OCI-LY1 (cell line): ENCODE results near the gene METTL3.
A peak's percentile ranks its signal among the peaks of the same experiment; 100 is the strongest.

ENCODE experiments used
- H2AFZ ChIP-seq: fragments of 200-600 bp; sonication (generic), shearing (Covaris generic); 2 replicates; pipeline ENCODE4 v1.6.0; 2014; ENCODE audit warnings: antibody characterized with exemption, mild to moderate bottlenecking, low read length
- H3F3A ChIP-seq: fragments of 200-600 bp; sonication (generic), shearing (Covaris generic); 2 replicates; pipeline ENCODE4 v1.6.0; 2014; ENCODE audit warnings: mild to moderate bottlenecking, antibody characterized with exemption, low read length, moderate library complexity; ENCODE audit not compliant: insufficient read depth
- H3K27ac ChIP-seq: fragments of 200-600 bp; sonication (generic); 2 replicates; pipeline ENCODE4 v1.5.1; 2014; ENCODE audit warnings: low read length, mixed run types, mild to moderate bottlenecking, low read depth; ENCODE audit not compliant: poor library complexity, severe bottlenecking
- H3K27me3 ChIP-seq: fragments of 200-600 bp; sonication (generic); 2 replicates; pipeline ENCODE4 v1.6.0; 2014; ENCODE audit warnings: antibody characterized with exemption, mild to moderate bottlenecking, low read length, moderate library complexity; ENCODE audit not compliant: insufficient read depth
- H3K36me3 ChIP-seq: fragments of 200-600 bp; sonication (generic); 2 replicates; pipeline ENCODE4 v1.6.1; 2014; ENCODE audit warnings: mild to moderate bottlenecking, antibody characterized with exemption, low read length, moderate library complexity, mixed read lengths; ENCODE audit not compliant: insufficient read depth
- H3K4me1 ChIP-seq: fragments of 200-600 bp; sonication (generic); 2 replicates; pipeline ENCODE4 v1.5.1; 2014; ENCODE audit warnings: mild to moderate bottlenecking, low read length, moderate library complexity; ENCODE audit not compliant: insufficient read depth, severe bottlenecking
- H3K4me2 ChIP-seq: fragments of 200-600 bp; sonication (generic), shearing (Covaris generic); 2 replicates; pipeline ENCODE4 v1.6.1; 2014; ENCODE audit warnings: low read length
- H3K4me3 ChIP-seq: fragments of 200-600 bp; sonication (generic); 2 replicates; pipeline ENCODE4 v1.5.1; 2014; ENCODE audit warnings: low read length, low read depth, mild to moderate bottlenecking, mixed read lengths; ENCODE audit not compliant: poor library complexity, severe bottlenecking
- H3K79me2 ChIP-seq: fragments of 200-600 bp; shearing (Covaris generic); 2 replicates; pipeline ENCODE4 v1.6.1; 2016; ENCODE audit warnings: mixed run types, low read length, mixed read lengths; ENCODE audit not compliant: insufficient read depth
- H3K9ac ChIP-seq: fragments of 200-600 bp; sonication (generic), shearing (Covaris generic); 2 replicates; pipeline ENCODE4 v1.6.1; 2014; ENCODE audit warnings: mild to moderate bottlenecking, low read length, mixed read lengths
- H3K9me2 ChIP-seq: fragments of 200-600 bp; sonication (generic), shearing (Covaris generic); 2 replicates; pipeline ENCODE4 v1.6.1; 2014; ENCODE audit warnings: low read depth, mild to moderate bottlenecking, low read length, mixed read lengths
- H3K9me3 ChIP-seq: fragments of 200-600 bp; shearing (Covaris generic); 2 replicates; pipeline ENCODE4 v1.6.1; 2014; ENCODE audit warnings: low read length, mixed read lengths
- H4K20me1 ChIP-seq: fragments of 200-600 bp; sonication (generic), shearing (Covaris generic); 2 replicates; pipeline ENCODE4 v1.6.0; 2016; ENCODE audit warnings: mild to moderate bottlenecking, low read length; ENCODE audit not compliant: insufficient read depth
- EZH2 ChIP-seq: fragments of 200-600 bp; sonication (generic), shearing (Covaris generic); IDR thresholded peaks from 2 replicates; pipeline ENCODE4 v1.8.0; 2017; ENCODE audit warnings: borderline replicate concordance, mixed run types, mild to moderate bottlenecking, antibody characterized with exemption, low read length, moderate library complexity, mixed read lengths
- TF ChIP-seq, protein P1 (sequence below): fragments of 200-600 bp; sonication (generic), shearing (Covaris generic); IDR thresholded peaks from 2 replicates; pipeline ENCODE4 v1.5.1; 2017; ENCODE audit warnings: mild to moderate bottlenecking, antibody characterized with exemption, low read length, moderate library complexity, mixed read lengths

The METTL3 gene

DNA sequence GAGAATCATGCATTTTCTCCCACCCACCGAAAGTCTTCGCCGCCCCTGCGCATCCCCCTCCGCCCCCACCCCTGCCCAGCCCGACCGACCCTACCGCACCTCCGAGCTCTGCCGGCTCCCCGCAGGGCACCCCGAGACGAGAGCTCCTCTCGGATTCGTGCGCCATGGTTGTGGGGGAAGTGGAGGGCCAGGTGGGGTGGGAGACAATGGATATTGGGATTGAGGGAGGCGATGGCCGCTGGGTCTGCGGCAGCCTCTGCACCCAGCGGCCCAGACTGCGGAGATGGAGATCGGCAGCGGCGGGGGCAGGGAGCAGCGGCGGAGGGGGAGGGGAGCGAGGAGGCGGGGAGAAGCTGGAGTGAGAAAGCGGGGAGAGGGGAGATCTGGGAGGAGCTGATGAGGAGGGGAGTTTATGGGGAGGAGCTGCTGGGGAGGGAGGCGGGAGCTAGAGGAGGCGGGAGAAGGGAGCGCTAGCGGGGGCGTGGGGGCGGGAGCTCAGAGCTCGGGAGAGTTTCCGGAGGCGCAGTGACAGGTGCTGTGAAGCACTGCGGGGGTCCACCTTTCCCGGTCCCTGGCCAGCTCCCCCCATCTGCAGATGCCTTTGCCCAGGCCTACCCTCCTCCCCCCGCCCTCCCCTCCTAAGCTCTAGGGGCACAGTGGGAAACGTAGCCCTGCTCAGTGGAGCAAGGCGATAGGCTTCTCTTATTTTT, 15.0 kb upstream of the METTL3 start, which contains the start of gene SALL2:
TSS of gene SALL2 (minus strand) at position 385 of the 710 bp plus-strand sequence. CDS start at position 166, 219 bp downstream.
- Histone ChIP-seq H3K36me3 (no peaks in the 10 kb centered on the region), H4K20me1 (no peaks in the 10 kb centered on the region), H3K9ac (peak within 1 kb of the TSS; percentile 11; the same call in 1 of the 2 replicates), H3K79me2 (no peaks in the 10 kb centered on the region), H2AFZ (no peak within 1 kb of the TSS), H3K4me1 (peaks cover 17% of the 10 kb centered on the region), H3F3A (no peaks in the 10 kb centered on the region), H3K9me2 (no peaks in the 10 kb centered on the region), H3K4me3 (peak within 1 kb of the TSS; percentile 56), H3K4me2 (peak within 1 kb of the TSS; percentile 53), H3K27me3 (no peaks in the 10 kb centered on the region; the same call in 1 of the 2 replicates), H3K9me3 (no peaks in the 10 kb centered on the region), H3K27ac (no peak within 1 kb of the TSS)
- no peak for TF ChIP-seq EZH2
- TF ChIP-seq, protein P1, sequence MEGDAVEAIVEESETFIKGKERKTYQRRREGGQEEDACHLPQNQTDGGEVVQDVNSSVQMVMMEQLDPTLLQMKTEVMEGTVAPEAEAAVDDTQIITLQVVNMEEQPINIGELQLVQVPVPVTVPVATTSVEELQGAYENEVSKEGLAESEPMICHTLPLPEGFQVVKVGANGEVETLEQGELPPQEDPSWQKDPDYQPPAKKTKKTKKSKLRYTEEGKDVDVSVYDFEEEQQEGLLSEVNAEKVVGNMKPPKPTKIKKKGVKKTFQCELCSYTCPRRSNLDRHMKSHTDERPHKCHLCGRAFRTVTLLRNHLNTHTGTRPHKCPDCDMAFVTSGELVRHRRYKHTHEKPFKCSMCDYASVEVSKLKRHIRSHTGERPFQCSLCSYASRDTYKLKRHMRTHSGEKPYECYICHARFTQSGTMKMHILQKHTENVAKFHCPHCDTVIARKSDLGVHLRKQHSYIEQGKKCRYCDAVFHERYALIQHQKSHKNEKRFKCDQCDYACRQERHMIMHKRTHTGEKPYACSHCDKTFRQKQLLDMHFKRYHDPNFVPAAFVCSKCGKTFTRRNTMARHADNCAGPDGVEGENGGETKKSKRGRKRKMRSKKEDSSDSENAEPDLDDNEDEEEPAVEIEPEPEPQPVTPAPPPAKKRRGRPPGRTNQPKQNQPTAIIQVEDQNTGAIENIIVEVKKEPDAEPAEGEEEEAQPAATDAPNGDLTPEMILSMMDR = no peak

DNA sequence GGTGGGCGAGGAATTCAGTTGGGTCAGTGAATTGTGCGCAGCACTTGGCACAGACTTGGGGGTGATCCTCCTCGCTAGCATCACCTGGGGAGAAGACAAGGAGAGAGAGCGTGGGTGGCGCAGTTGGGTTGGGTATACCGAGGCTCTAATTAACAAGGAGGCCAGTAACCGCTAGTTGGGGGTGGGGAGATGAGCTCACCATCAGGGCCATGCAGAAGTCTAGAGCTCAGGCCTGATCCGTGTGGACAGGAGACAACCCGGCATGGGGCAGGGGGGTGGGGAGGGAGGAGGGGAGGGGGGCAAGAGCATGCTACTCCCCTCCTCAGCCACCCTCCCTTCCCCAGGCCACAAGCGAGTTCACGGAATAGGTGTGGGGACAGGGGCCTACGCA, 14.4 kb upstream of the METTL3 start:
- H3K4me3 ChIP-seq = peak overlapping the region; percentile 56
- H3K36me3 ChIP-seq = no peaks in the 10 kb centered on the region
- no peak overlapping the region for H3K27ac ChIP-seq
- H3K79me2 ChIP-seq = no peaks in the 10 kb centered on the region
- H3K9ac ChIP-seq = no peak overlapping the region; the same call in 1 of the 2 replicates
- H4K20me1 ChIP-seq = no peaks in the 10 kb centered on the region
- peak overlapping the region; percentile 53 for H3K4me2 ChIP-seq
- no peaks in the 10 kb centered on the region; the same call in 1 of the 2 replicates for H3K27me3 ChIP-seq
- no peaks in the 10 kb centered on the region for H3K9me2 ChIP-seq
- H3K4me1 ChIP-seq = peaks cover 17% of the 10 kb centered on the region
- H3K9me3 ChIP-seq = no peaks in the 10 kb centered on the region
- no peaks in the 10 kb centered on the region for H3F3A ChIP-seq
- H2AFZ ChIP-seq = no peak overlapping the region
- TF ChIP-seq, protein P1 = no peak
- TF ChIP-seq EZH2 = no peak

DNA sequence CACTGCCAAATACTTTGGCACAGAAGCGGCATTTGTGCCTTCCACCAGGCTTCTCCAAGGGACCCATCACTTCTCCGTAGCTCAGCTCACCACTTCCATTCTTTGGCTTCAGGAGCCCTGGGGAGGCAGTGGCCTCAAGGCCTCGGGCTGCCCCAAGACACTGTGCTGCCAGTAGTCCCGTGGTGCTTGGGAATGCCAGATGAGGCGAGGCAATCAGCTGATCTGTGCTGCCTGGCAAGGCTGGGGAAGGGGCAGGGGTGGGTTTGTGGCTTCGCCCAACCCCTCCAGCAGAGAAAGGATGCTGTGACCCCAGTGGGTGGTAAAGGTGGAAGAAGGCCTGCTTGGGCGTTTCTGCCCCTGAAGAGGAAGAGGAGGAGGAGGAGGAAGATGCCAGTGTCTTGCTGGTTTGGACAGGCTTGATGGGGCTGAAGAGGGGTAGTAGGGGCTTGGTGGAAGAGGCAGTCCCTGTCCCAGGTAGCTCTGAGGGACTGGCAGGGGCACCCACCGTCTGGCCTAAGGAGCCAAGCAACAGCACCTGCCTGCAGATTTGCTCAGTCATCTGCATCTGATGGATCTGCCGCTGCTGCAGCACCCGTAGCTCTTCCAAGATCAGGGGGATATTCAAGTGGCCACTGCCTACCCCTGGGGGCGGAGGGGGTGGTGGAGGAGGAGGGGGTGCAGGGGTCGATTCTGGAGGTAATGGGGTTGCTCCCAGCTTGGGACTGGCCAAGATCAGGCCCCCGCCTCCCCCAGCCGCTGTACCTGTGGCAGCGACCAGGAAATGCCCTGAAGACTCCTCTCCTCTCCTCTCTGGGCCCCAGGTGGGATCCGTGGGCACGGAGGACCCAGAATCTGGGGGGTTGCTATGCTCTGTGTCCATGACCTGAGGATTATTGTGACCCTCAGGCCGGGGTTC, 13.7 kb upstream of the METTL3 start:
- no peaks in the 10 kb centered on the region for H4K20me1 ChIP-seq
- TF ChIP-seq, protein P1 = no peak
- no peak for TF ChIP-seq EZH2
- H3F3A ChIP-seq = no peaks in the 10 kb centered on the region
- H3K9me2 ChIP-seq = no peaks in the 10 kb centered on the region
- H3K4me2 ChIP-seq = peak overlapping the region; percentile 53; the same call in 1 of the 2 replicates
- no peak overlapping the region for H3K27ac ChIP-seq
- no peaks in the 10 kb centered on the region for H3K9me3 ChIP-seq
- peaks cover 17% of the 10 kb centered on the region for H3K4me1 ChIP-seq
- H3K27me3 ChIP-seq = no peaks in the 10 kb centered on the region; the same call in 1 of the 2 replicates
- no peaks in the 10 kb centered on the region for H3K79me2 ChIP-seq
- no peak overlapping the region for H2AFZ ChIP-seq
- H3K4me3 ChIP-seq = no peak overlapping the region
- H3K36me3 ChIP-seq = no peaks in the 10 kb centered on the region
- no peak overlapping the region for H3K9ac ChIP-seq
